Stimulated activated CD8-positive, alpha-beta memory T cell treated with anti-CD3 and anti-CD28 coated beads, Interleukin-15, amount 100 ng/mL, for 24 hours (primary cell): ENCODE data around the gene NMNAT3.

Source experiments
- DNase-seq: peaks from one replicate; pipeline ENCODE4 v3.0.0-alpha.2; 2020; ENCODE audit warnings: low read depth

Gene NMNAT3

GRCh38 chr3:139521144-139521543, 156.6 kb downstream of the NMNAT3 start:
- no peak for DNase-seq

- DNase-seq: no peak
These were observed 157.6 kb downstream of the NMNAT3 start for GRCh38 chr3:139519998-139520737.

GRCh38 chr3:139518926-139519842, 158.6 kb downstream of the NMNAT3 start:
- no peak for DNase-seq

- DNase-seq: no peak
These were observed 159.5 kb downstream of the NMNAT3 start for GRCh38 chr3:139518306-139518705.

- DNase-seq: no peak
These were observed 160.3 kb downstream of the NMNAT3 start for GRCh38 chr3:139517321-139518065.

GRCh38 chr3:139514741-139515140, 163.0 kb downstream of the NMNAT3 start:
- no peak for DNase-seq
